Measurements from ENCODE around the gene TSHZ3.

Gene TSHZ3

GRCh38 chr19:31330761-31331160, 18.5 kb downstream of the TSHZ3 start:
- TF ChIP-seq POLR2AphosphoS5 (IDR thresholded peaks at IDR 0.05; ENCODE audit: low read depth, low read length): no peak
- TF ChIP-seq FOXP2 (optimal IDR thresholded peaks at IDR 0.05; ENCODE audit: borderline replicate concordance, extremely low read depth, extremely low read length, insufficient read depth): no peak
- no peak for TF ChIP-seq SIN3A (IDR thresholded peaks at IDR 0.05; ENCODE audit: borderline replicate concordance, insufficient read depth, low read length)
- TF ChIP-seq REST (IDR thresholded peaks at IDR 0.05; ENCODE audit: insufficient read depth in 1 of 2, low read depth in 2 of 2, low read length in 2 of 2): no peak
- no peak for TF ChIP-seq TAF1 (IDR thresholded peaks at IDR 0.05; ENCODE audit: borderline replicate concordance, insufficient read depth, low read length)

GRCh38 chr19:31330237-31330636, 19.0 kb downstream of the TSHZ3 start:
- TF ChIP-seq SIN3A (IDR thresholded peaks at IDR 0.05; ENCODE audit: borderline replicate concordance, insufficient read depth, low read length) (no peak), POLR2AphosphoS5 (IDR thresholded peaks at IDR 0.05; ENCODE audit: low read depth, low read length) (no peak), TAF1 (IDR thresholded peaks at IDR 0.05; ENCODE audit: borderline replicate concordance, insufficient read depth, low read length) (no peak), REST (IDR thresholded peaks at IDR 0.05; ENCODE audit: insufficient read depth in 1 of 2, low read depth in 2 of 2, low read length in 2 of 2) (no peak), FOXP2 (optimal IDR thresholded peaks at IDR 0.05; ENCODE audit: borderline replicate concordance, extremely low read depth, extremely low read length, insufficient read depth) (no peak)

DNA sequence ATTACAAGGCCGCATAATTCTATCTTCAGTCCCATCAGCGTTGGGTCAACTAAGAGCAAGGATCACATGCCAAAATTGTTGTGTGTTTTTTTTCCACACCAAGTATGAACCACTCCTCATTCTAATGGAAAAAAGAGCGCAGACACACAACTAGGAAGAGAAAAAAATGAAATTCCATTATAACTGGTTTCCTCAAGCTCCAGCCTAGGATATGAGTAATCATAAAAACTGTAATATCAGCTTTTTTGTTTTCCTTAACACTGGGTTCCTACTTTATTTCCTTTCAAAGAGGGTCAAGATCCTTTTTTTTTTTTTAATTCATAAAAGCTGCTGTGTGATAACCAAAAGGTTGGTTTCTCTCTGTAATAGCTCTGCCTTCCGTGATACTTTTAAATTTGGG, 19.4 kb downstream of the TSHZ3 start:
- no peak for TF ChIP-seq FOXP2 (optimal IDR thresholded peaks at IDR 0.05; ENCODE audit: borderline replicate concordance, extremely low read depth, extremely low read length, insufficient read depth)
- TF ChIP-seq SIN3A (IDR thresholded peaks at IDR 0.05; ENCODE audit: borderline replicate concordance, insufficient read depth, low read length): no peak
- TF ChIP-seq TAF1 (IDR thresholded peaks at IDR 0.05; ENCODE audit: borderline replicate concordance, insufficient read depth, low read length): no peak

DNA sequence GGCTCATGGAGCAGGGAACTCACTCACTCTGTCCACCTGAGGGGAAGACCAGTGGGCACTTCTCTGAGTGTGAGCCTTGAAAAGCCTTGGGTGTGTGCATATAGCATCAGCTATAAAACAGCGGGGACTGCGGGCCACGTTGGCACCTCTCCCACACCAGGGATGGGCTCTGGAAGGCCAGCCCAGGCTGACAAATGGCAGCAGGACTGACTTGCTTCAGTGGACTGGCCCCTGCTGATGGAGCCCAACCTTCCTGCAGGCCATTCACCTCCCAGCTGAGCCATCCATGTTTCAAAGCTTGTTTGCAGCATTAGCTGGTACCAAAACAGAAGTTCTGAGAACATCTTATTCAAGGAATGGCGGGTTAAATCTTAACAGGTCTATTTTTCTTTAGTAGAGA, 21.0 kb downstream of the TSHZ3 start:
- TF ChIP-seq REST (IDR thresholded peaks at IDR 0.05; ENCODE audit: insufficient read depth in 1 of 2, low read depth in 2 of 2, low read length in 2 of 2): no peak
- no peak for TF ChIP-seq TAF1 (IDR thresholded peaks at IDR 0.05; ENCODE audit: borderline replicate concordance, insufficient read depth, low read length)
- TF ChIP-seq FOXP2 (optimal IDR thresholded peaks at IDR 0.05; ENCODE audit: borderline replicate concordance, extremely low read depth, extremely low read length, insufficient read depth): no peak
- no peak for TF ChIP-seq POLR2AphosphoS5 (IDR thresholded peaks at IDR 0.05; ENCODE audit: low read depth, low read length)
- no peak for TF ChIP-seq SIN3A (IDR thresholded peaks at IDR 0.05; ENCODE audit: borderline replicate concordance, insufficient read depth, low read length)

DNA sequence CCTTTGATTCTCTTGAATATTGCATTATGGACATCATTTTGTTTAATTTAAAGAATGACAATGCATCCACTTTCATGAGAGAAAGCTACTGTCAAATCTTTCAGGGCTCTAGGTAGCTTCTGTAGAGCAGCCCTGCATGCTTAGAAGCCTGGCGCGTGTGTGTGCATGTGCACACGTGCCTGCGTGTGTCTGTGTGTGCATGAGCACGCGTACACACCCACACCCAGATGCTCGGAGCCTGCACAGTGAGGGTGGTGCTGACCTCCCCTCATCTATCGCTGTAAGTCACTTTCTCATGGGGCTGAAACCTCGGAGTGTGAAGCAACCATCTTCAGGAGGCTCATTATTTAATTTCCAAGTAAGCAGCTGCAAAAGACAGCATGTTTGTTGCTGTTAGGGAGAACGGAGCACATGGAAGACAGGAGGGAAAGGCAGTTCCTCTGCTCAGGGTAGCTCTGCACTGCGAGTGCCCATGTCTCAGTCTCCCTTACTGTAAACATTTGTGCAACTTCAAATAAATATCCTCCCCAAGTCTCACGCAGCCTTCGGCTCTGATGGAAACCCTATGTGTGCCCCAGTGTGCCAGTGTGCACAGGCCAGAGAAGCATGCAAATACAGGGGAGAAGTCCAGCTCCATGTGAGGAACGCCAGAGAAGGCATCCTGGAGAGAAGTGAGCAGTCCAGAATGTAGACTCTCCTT, 22.8 kb downstream of the TSHZ3 start:
- TF ChIP-seq TAF1 (IDR thresholded peaks at IDR 0.05; ENCODE audit: borderline replicate concordance, insufficient read depth, low read length) (no peak), POLR2AphosphoS5 (IDR thresholded peaks at IDR 0.05; ENCODE audit: low read depth, low read length) (no peak)

DNA sequence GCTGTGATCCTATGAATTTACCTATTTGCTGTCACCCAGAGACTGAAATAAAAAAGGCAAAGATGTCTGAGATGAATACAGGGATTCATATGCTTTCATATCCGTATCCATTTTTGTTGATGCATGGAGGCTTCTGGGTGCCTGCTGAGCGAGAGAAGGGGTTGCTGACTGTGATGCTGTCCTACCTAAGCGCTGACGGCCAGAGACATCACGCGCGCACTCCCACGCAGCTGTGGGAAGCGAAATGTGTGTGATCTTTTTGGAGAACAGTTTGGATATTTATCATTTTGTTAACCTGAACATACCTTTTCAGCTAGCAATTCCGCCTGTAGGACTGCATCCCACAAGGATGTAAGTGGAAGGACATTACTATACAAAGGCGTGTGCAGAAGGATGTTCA, 23.9 kb downstream of the TSHZ3 start:
- TF ChIP-seq TAF1 (IDR thresholded peaks at IDR 0.05; ENCODE audit: borderline replicate concordance, insufficient read depth, low read length) (no peak), FOXP2 (optimal IDR thresholded peaks at IDR 0.05; ENCODE audit: borderline replicate concordance, extremely low read depth, extremely low read length, insufficient read depth) (no peak), REST (IDR thresholded peaks at IDR 0.05; ENCODE audit: insufficient read depth in 1 of 2, low read depth in 2 of 2, low read length in 2 of 2) (no peak), POLR2AphosphoS5 (IDR thresholded peaks at IDR 0.05; ENCODE audit: low read depth, low read length) (no peak), SIN3A (IDR thresholded peaks at IDR 0.05; ENCODE audit: borderline replicate concordance, insufficient read depth, low read length) (no peak)

Measured in PFSK-1 (cell line).